NCI-H2107 treated with DMSO at 0.1 percent for 48 hours (cell line): ENCODE measurements around the gene LENG9.
"Not testable (repeated sequence)": the region's sequence is repeated elsewhere in the genome, so short reads cannot be mapped to it uniquely, and the experiment has no call there.

Experiments
- DNase-seq: peaks from one replicate; lab custom pipeline; 2025; ENCODE audit not compliant: unreplicated experiment; lab: John Stamatoyannopoulos, UW

LENG9 gene

DNA sequence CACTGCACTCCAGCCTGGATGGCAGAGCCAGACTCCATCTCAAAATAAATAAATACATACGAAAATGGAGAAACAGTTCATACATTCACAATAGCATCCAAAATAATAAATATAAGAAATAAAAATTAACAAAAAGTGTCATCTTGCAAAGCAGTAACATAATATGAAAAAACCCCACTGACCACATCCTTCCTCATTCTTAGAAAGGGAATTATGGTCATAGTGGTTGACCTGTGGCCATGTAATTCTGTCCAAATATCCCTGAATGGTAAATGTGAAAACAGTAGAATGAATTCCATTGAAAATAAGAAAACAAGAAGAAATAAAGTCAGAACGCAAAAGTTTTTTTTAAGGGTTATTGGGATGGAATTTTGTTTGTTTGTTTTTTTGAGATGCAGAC lies 16.5 kb upstream of the LENG9 start:
- no peak for DNase-seq

DNA sequence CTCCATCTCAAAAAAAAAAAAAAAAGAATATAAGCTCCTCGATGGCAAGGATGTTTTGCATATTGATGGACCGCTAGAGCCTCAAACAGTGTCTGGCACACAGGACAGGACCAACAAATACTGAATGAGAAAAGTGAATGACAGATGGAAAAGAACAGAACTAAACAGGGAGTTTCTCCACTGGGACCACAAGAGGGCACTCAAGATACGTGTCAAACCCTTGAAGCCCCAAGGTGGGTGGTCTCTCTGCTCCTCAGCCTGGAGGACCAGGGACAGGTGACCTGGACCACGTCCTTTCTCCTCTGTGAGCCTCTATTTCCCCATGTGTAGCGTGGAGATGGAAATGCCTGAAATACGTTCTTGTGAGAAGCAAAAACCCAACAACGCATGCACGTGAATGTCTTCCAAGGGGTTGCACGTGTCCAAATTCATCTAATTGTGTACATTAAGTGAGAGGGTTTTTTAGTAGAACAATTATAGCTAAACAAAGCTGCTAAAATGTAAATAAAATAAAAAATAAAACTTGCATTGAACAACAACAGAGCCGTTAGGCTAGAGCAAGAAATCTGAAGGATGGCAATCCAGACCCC lies 15.2 kb upstream of the LENG9 start:
- peak; percentile 3 for DNase-seq

DNA sequence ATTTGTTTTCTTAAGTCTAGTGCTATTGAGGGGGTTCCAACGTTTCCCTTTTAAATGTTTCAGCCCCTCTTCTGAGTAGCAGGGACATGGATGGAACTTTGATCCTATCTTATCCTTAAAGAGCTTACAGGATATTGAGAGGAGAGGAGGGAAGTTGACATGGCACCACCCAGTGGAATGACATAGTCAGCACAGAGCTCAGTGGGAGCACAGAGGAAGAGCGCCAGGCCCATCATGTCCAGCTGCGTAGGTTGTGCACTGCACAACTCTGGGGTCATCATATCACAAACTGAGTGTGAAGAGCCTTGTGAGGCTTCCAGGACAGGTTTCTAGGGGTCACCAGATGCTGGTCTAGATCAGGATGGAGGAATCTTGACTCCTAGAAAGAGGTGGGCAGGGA lies 14.1 kb upstream of the LENG9 start:
- no peak for DNase-seq

DNA sequence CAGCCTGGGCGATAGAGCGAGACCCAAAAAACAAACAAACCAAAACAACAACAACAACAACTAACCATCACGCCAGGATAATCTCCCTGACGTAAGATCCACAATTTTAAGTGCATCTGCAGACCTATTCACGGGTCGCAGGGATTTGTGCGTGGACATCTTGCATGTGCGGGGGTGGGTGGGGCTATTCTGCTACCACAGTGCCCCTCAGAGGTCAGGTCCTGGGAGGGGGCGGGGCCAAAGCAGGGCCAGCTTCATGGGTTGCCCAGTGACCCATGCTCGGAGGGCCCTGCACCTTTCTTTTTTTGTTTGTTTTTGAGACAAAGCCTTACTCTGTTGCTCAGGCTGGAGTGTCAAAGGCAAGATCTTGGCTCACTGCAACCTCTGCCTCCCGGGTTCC lies 12.1 kb upstream of the LENG9 start:
- no peak for DNase-seq

- no peak for DNase-seq
Observed at GRCh38 chr19:54473892-54474372, 10.4 kb upstream of the LENG9 start.

DNA sequence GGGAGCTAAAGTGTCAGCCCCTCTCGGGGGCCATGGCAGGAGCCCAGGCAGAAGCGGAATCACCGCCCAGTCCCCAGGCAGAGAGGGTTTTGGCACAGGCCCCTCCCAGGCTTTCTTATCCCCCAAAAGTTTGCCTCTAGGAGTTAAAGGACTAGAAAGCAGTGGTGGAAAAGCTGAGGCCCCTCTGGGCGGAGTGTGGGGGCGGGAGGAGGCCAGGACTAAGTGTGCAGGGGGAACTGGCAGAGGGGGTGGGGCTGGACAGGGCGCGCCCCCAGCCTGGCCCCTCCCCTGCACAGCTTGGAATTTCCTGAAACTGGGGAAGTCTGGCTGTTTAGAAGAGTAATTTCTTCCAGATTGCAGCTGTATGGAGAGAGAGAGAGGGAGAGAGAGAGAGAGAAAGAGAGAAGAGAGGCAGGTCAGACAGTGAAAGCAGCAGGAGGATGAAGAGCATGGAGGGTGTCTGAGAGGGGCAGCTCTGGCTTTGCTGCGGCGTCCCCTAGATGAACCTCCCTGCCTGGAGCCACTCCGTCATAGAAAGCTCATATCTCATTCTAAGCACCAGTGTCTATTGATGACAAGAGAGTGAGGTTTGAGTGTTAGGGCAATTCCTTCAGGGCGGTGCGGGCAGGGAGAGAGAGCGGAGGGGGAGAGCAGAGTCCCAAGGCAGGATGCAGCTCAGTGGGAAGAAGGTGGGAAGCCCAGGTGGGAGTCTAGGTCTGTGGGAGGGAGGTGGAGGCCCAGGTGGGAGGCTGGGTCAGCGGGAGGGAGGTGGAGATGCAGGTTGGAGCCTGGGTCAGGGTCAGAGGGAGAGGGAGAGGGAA lies 9.7 kb upstream of the LENG9 start, which contains the start of gene CDC42EP5:
Gene CDC42EP5, minus strand, starts transcription at position 226 of the 821 bp plus-strand sequence. CDS start 7,749 bp downstream, outside the sequence.
- no peak for DNase-seq

DNA sequence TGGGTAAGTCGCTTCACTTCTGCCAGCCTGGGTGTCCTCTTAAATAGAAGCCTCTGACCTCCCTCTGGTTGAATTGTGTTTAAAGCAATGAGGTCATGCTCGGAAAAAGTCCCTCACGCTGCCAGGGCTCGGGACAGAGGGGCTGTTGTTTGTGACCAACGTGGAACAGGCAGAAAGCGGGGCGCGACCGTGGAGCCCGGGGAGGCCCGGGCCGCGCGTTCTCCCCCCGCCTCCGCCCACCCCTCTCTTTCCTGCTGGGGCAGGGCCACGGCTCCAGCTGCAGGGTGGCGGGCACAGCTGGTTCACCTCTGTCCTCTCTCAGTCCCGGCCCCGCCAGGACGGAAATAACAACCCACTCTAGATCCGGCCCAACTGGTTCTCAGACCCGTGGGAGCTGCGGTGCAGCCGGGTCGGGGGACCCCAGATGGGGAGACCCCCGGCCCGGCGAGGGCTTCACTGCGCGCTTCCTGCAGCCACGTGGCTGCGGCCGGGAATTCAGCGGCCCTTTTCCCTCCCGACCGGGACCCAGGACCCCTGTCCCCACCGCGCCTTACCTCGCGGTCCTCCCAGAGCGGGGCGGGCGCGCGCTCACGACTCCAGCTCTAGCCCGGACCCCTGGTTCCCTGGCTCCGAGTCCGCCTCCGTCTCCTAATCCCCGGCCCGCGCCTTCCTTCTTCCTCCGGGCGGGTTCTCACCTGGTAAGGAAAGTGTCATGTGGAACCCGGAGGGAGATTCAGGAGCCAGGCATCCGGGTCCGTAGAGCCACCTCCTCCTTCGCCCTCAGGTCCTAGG lies 7.6 kb upstream of the LENG9 start:
- DNase-seq, result no peak

GRCh38 chr19:54470276-54470887 lies 6.8 kb upstream of the LENG9 start:
- DNase-seq, result no peak

DNA sequence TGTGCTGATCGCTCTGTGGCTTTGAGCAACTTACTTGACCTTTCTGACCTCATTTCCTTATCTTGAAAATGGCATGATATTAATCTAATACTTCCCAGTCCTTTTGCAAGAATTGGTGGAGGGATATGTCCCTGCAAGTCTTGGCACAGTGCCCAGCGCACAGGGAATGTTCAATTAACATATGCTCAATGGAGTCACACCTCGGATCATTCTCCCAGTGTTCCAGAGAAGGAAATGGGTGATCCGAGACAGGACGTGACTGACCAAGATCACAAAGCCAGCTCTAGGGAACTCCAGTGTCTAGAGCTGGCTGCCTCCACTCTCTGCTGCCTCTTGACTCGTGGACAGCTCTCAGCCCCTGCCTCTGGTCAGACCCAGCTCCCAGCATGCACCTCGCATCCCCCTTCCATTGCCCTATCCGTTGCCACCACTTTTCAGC lies 5.9 kb upstream of the LENG9 start:
- no peak for DNase-seq

- not testable (repeated sequence) for DNase-seq
Observed at GRCh38 chr19:54466110-54466480, 2.5 kb upstream of the LENG9 start.

GRCh38 chr19:54465426-54466109 lies 2.0 kb upstream of the LENG9 start:
- DNase-seq, result no peak

DNA sequence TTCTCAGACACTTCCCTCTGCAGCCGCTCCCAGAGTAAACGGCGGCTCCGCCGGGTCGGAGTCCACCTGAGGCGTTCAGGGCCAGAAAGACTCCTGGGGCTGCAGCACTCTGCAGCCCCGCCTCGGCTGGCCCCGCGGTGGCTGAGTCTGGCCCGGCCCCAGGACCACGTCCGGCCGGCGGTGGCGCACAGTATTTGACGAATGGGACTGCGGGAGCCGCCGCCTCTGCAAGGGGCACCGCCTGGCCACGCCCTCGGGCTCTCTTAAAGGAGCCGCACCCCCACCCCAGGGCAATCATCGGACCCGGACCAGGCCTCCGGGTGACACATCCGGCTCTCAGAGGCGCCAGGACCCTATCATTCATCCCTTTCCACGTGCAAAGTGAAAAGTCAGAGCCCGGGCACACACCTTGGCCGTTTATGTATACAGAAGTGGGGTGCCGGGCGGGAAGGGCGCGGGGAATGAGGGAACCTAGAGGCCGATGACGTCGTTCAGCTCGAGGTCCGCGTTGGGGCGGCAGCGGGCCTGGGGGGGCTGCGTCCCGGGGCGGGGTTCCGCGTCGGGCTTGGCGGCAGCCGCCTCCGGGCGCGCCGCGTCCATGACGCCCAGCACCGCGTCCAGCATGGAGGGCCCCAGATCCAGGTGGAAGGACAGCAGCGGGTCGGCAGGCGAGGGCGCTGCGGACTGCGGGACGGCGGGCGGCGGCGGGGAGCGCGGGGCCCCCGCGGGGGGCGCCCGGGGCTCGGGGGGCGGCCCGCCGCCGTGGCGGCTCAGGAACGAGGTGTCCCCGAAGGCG lies 1.2 kb upstream of the LENG9 start:
- DNase-seq, result no peak

DNA sequence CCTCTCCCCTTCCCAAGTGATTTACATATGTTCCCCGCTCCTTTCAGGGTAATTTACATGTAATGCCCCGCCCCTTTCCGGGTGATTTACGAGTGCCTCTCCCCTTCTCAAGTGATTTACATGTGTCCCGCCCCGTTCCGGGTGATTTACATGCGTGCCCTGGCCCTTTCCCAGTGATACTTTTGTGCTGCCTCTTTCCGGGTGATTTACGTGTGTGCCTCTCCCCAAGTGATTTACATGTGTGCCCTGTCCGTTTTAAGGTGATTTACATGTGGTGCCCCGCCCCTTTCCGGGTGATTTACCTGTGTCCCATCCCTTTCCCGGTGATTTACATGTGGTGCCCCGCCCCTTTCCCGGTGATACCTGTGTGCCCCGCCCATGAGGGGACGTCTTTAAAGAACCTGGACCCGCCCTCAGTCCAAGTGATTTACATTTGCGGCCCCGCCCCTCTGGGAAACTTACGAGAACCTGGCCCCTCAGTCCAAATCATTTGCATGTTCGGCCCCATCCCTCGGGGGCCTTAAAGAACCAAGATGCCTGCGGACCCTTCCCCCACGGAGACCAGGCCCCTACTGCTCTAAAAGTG lies 559 bp upstream of the LENG9 start:
- peak; percentile 10 for DNase-seq

- DNase-seq, result no peak
Observed at GRCh38 chr19:54462655-54463530, 685 bp downstream of the LENG9 start.

GRCh38 chr19:54462047-54462654 lies 1.4 kb downstream of the LENG9 start:
- no peak for DNase-seq

- DNase-seq, result no peak
Observed at GRCh38 chr19:54461613-54462012, 2.0 kb downstream of the LENG9 start.

DNA sequence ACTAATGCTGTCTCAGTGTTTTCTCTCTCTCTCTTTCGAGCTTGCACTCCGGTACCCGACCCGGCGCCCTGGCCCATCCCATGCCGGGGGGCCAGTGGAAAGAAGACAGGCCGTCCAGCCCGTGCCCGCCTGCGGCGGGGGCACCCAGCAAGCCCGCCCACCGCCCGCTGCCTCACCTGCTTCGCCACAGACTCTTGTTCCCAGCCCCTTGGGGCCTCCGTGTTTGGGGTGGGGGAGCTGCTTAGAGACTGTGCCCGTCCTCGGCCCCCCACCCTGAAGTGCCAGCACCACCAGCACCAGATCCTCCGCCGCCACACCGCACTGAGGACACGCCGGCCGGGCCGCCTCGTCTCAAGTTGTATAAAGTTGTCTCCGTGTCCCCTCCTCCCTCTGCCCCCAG lies 2.4 kb downstream of the LENG9 start:
- no peak for DNase-seq
